LNCaP clone FGC (cell line): ENCODE measurements around the gene INCENP.

Experiments used
- DNase-seq: peaks from one replicate; pipeline ENCODE4 v3.0.0-alpha.2; 2011; ENCODE audit warnings: low read depth
- H3K4me3 ChIP-seq: 2 replicates; pipeline ENCODE4 v1.5.1; 2011; ENCODE audit warnings: mild to moderate bottlenecking, low read depth, low read length, control low read depth
- TF ChIP-seq, protein P1 (sequence below): IDR thresholded peaks from 2 replicates; pipeline ENCODE4 v1.5.1; 2012; ENCODE audit warnings: mild to moderate bottlenecking; ENCODE audit not compliant: control insufficient read depth, insufficient read depth; ENCODE audit errors: extremely low read depth

INCENP gene

DNA sequence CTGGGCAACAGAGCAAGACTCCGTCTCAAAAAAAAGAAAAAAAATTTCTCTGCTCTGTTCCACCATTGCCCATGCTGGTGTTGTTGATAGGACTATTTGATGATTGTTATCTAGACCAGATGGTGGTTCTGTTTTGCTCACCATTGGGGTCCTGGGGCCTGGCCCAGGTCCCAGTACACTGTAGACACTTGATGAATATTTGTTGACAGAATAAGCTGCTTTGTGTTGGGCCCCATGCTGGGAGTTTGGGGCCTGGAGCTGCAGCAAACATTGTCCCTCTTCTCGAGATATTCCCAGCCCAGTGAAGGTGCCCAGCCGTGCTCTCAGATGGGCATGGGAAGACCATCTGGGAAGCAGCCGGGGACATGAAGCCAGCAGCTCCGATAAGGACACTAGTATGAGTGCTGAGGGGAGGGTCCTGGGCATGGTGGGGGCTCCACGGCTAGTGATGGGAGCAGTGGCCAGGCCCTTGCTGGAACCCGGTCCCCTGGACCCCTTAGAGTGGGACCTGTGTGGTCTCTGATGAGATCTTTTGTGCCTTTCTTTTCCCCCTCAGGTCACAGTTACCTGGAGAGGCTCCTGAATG is 13.6 kb downstream of the INCENP start:
- TF ChIP-seq, protein P1, sequence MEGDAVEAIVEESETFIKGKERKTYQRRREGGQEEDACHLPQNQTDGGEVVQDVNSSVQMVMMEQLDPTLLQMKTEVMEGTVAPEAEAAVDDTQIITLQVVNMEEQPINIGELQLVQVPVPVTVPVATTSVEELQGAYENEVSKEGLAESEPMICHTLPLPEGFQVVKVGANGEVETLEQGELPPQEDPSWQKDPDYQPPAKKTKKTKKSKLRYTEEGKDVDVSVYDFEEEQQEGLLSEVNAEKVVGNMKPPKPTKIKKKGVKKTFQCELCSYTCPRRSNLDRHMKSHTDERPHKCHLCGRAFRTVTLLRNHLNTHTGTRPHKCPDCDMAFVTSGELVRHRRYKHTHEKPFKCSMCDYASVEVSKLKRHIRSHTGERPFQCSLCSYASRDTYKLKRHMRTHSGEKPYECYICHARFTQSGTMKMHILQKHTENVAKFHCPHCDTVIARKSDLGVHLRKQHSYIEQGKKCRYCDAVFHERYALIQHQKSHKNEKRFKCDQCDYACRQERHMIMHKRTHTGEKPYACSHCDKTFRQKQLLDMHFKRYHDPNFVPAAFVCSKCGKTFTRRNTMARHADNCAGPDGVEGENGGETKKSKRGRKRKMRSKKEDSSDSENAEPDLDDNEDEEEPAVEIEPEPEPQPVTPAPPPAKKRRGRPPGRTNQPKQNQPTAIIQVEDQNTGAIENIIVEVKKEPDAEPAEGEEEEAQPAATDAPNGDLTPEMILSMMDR = no peak
- DNase-seq = no peak
- H3K4me3 ChIP-seq = no peak overlapping the region

DNA sequence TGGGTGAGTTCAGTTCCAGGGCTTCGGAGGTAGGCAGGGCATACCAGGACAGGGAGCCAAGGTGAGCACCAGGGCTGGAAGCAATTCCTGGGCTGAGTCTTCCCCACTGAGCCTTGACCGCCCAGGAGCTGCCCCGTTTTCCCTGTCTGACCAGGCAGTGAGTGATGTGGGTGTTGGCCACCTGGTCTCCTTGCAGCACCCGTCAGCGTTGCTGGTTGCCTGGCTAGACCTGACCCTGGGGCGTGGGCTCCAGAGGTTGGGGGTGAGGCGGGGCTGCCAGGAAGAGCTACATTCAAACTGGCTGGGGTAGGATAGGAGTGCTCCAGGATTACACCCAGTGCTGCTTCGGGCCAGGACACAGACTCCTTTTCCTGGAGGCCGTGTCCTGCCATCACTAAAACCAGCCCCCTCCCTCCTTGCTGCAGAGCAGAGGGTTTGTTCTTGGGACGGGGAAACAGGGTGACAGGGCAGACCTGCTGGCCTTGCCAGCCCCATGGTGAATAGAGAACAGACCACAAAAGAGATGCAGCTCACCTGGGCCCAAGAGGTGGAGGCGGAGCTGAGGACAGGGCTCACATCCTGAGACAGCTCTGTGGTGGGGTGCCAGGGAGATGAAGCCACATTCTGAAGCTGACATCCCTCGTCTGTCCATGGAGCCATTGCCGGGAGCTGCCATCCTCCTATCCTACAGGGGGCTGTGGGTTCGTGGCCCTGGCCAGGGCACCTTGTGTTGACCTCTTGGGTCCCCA is 14.2 kb downstream of the INCENP start:
- TF ChIP-seq, protein P1 = no peak
- H3K4me3 ChIP-seq = no peak overlapping the region
- no peak for DNase-seq

DNA sequence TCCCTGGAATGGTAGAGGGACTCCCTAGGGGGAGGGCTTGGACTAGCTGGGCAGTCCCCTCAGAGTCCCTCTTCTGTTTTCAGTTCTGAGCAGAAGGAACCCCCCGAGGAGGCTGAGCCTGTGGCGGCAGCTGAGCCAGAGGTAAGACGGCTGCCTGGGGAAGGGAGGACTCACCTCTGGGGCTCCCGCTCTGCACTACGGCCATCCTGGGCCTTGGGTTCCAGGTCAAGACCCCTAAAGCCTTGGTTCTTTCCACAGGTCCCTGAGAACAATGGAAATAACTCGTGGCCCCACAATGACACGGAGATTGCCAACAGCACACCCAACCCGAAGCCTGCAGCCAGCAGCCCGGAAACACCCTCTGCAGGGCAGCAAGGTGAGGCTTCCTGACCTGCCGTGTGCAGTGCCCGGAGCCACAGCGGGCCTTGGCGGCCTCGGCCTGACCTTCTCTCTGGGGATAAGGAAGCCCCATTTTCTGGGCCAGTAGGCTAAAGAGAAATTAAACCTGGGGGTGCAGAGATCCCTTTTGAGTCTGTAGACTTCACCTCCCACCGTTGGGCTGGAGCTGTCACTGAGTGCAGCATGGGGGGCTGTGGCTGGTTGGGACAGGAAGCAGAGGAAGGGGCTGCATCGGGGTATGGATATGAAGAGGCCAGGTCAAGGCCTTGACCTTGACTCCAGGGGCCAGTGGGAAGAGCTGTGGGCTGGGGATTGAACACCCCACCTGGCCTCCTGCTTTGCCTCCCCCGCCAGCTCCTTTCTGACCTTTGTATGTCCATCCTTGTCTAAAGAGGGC is 15.0 kb downstream of the INCENP start:
- TF ChIP-seq, protein P1 = no peak
- H3K4me3 ChIP-seq = no peak overlapping the region
- DNase-seq = no peak

DNA sequence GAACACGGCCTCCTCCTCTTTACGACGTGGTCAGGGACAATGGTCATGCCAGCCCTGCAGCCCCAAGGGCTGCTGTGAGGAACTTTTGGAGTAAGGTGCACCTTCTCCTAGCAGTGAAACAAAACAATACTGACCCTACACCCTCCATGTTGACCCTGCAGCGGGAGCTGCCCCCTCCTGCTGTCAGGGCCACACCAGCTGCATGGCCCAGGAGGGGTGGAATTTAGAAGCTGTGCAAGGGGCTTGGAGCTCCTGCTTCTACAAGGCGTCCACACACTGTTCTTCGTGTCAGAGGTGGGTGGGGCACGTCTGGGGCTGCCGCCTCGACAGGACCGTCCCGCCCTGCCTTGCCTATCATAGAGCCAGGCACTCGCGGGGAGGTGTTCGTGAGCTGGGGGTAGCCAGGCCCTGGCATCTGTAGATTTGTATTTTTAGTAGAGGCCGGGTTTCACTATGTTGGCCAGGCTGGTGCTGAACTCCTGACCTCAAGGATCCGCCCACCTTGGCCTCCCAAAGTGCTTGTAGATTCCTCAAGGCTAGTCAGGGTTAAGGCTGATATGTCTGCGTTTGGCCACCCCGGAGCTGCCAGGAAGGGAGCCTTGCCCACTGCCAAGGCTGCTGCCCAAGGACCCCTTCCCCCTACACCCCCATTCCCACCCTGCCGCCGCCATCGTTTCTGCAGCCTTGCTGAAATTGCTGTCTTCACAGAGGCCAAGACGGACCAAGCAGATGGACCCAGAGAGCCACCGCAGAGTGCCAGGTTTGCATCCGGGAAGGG is 15.9 kb downstream of the INCENP start:
- TF ChIP-seq, protein P1 = no peak
- DNase-seq = no peak
- H3K4me3 ChIP-seq = no peak overlapping the region

DNA sequence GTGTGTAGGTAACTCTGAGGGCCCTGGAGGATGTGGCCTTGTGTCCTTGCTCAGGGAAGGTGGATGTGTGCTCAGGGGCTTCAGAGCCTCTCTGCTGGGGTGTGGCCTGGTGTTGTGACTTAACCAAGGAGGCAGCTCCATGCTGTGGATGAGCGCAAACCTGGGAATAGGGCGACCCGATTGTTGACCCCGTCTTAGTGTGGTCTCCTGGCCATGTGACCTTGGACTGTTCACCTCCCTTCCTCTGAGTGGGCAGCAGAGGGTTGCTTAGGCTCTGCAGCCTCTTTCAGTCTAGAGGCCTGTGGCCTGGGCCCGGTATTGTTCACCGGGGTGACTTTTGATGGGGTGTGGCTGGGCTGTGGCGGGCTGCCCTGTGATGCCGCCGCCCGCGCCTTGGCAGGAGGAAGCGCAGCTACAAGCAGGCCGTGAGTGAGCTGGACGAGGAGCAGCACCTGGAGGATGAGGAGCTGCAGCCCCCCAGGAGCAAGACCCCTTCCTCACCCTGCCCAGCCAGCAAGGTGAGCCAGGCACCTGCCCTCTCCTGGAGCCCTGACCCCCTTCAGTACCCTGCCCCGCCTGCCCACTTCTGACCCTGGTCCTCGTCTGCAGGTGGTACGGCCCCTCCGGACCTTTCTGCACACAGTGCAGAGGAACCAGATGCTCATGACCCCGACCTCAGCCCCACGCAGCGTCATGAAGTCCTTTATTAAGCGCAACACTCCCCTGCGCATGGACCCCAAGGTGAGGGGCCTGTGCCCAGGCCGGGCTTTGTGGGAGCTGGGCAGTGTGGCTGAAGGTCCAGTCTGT is 16.7 kb downstream of the INCENP start:
- TF ChIP-seq, protein P1 = no peak
- no peak for DNase-seq
- no peak overlapping the region for H3K4me3 ChIP-seq
